Measurements from ENCODE around the gene MKNK2.

The MKNK2 gene

DNA sequence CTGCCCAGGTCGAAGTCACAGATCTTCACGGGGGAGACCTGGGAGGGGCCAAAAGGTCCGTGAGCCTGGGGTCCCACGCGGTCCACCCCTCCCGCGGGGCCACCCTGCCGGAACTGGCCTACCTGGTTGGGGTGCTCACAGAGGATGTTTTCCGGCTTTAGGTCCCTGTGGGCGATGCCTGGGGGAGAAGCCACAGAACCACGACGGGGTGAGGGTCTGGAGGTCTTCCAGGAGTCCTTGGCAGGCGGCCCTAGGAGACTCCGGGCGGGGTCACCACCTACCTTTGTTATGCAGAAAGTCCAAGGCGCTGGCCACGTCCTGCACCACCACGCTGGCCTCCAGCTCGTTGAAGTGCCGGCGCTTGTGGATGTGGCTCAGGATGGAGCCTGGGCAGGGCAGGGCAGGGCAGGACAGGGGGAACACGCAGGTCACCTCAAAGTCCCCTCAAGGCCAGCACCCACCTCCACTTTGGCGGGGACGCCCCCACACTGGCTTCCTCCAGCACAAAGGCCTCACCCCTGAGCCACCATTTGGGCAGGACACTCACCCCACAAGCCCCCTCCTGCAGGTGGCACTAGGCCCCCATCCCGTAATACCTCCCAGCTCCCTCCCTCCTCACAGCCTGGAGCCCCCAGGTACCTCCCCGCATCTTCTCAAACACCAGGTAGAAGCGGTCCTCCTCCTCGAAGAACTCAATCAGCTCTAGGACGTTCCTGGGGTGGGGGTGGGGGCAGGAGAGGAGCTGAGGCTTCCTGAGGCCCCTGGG is 8.4 kb downstream of the MKNK2 start:
- peak overlapping the region; percentile 23; the same call in 1 of the 2 replicates for H3K4me3 ChIP-seq (replicated peaks; ENCODE audit: low read depth, low read length)

DNA sequence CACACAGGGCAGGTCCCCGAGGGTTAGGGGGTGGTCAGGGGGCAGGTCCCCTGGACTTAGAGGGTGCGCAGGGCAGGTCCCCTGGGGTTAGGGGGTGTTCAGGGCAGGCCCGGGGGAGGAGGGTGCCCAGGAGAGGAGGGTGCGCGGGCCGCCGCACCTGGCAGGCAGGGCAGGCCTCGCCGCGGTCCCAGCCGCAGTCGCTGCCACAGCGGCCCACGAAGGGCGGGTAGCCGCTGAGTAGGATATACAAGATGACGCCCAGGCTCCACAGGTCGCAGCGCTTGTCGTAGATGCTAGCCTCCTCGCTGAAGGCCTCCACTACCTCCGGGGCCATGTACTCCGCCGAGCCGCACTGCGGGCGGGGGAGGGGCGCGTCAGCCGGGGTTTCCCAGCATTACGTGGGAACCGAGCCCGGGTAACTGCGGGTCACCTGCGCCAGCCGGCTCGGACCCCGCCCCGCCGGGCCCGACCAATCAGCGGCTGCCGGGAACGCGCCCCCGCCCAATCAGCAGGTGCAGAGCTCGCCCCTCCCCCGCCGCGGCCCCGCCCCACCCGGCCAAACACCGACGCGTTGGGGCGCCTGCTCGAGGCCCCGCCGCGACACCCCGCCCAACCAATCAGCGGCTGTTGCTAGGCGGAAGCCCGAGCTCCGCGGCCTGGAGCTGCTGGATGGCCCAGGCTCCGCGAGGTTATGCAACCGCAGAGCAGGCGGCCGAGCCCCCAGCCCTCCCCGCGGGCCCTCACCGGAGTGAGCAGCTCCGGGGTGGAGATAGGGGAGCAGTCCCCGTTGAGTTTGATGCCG is 9.2 kb downstream of the MKNK2 start:
- TF ChIP-seq CTCF (IDR thresholded peaks at IDR 0.05; ENCODE audit: low read depth, low read length, missing control alignments) = no peak
- H3K4me3 ChIP-seq (replicated peaks; ENCODE audit: low read depth, low read length) = peak overlapping the region; percentile 23; the same call in 1 of the 2 replicates
- peak; percentile 79 for DNase-seq (ENCODE audit: extremely low read depth, low read depth)

More for the DNA sequence above, 8.4 kb downstream of the MKNK2 start:
- DNase-seq (ENCODE audit: extremely low read depth, low read depth) = no peak
- TF ChIP-seq CTCF (IDR thresholded peaks at IDR 0.05; ENCODE audit: low read depth, low read length, missing control alignments) = no peak

- no peak for TF ChIP-seq CTCF (IDR thresholded peaks at IDR 0.05; ENCODE audit: low read depth, low read length, missing control alignments)
- no peak for DNase-seq (ENCODE audit: extremely low read depth, low read depth)
- H3K4me3 ChIP-seq (replicated peaks; ENCODE audit: low read depth, low read length) = no peak overlapping the region
Observed at GRCh38 chr19:2041433-2041682, 9.7 kb downstream of the MKNK2 start.

- TF ChIP-seq CTCF (IDR thresholded peaks at IDR 0.05; ENCODE audit: low read depth, low read length, missing control alignments) = no peak
- H3K4me3 ChIP-seq (replicated peaks; ENCODE audit: low read depth, low read length) = no peak overlapping the region
- no peak for DNase-seq (ENCODE audit: extremely low read depth, low read depth)
Observed at GRCh38 chr19:2040647-2041432, 10.2 kb downstream of the MKNK2 start.

GRCh38 chr19:2039959-2040646 is 10.9 kb downstream of the MKNK2 start:
- no peak for TF ChIP-seq CTCF (IDR thresholded peaks at IDR 0.05; ENCODE audit: low read depth, low read length, missing control alignments)
- DNase-seq (ENCODE audit: extremely low read depth, low read depth) = no peak
- H3K4me3 ChIP-seq (replicated peaks; ENCODE audit: low read depth, low read length) = no peak overlapping the region

All from HFF-Myc (cell line).